Epithelial cell of esophagus (primary cell): ENCODE measurements around the gene PARM1.
A peak's percentile ranks its signal among the peaks of the same experiment; 100 is the strongest.

Experiments used
- DNase-seq: peaks from one replicate; pipeline ENCODE4 v3.0.0; 2010; ENCODE audit warnings: low read depth
- H3K4me3 ChIP-seq: 2 replicates; pipeline ENCODE4 v1.5.1; 2011; ENCODE audit warnings: mild to moderate bottlenecking, low read length, control low read depth
- TF ChIP-seq, protein P1 (sequence below): IDR thresholded peaks from 2 replicates; pipeline ENCODE4 v1.5.1; 2011; ENCODE audit warnings: low read depth, mild to moderate bottlenecking, low read length, control low read depth, inconsistent platforms; ENCODE audit not compliant: insufficient read depth; ENCODE audit errors: missing control alignments

The PARM1 gene

GRCh38 chr4:75005727-75006126 is 72.8 kb downstream of the PARM1 start:
- no peak for DNase-seq
- TF ChIP-seq, protein P1, sequence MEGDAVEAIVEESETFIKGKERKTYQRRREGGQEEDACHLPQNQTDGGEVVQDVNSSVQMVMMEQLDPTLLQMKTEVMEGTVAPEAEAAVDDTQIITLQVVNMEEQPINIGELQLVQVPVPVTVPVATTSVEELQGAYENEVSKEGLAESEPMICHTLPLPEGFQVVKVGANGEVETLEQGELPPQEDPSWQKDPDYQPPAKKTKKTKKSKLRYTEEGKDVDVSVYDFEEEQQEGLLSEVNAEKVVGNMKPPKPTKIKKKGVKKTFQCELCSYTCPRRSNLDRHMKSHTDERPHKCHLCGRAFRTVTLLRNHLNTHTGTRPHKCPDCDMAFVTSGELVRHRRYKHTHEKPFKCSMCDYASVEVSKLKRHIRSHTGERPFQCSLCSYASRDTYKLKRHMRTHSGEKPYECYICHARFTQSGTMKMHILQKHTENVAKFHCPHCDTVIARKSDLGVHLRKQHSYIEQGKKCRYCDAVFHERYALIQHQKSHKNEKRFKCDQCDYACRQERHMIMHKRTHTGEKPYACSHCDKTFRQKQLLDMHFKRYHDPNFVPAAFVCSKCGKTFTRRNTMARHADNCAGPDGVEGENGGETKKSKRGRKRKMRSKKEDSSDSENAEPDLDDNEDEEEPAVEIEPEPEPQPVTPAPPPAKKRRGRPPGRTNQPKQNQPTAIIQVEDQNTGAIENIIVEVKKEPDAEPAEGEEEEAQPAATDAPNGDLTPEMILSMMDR, result no peak
- no peak overlapping the region for H3K4me3 ChIP-seq

GRCh38 chr4:75007891-75008290 is 75.0 kb downstream of the PARM1 start:
- H3K4me3 ChIP-seq, result no peak overlapping the region
- no peak for DNase-seq
- TF ChIP-seq, protein P1, result no peak

DNA sequence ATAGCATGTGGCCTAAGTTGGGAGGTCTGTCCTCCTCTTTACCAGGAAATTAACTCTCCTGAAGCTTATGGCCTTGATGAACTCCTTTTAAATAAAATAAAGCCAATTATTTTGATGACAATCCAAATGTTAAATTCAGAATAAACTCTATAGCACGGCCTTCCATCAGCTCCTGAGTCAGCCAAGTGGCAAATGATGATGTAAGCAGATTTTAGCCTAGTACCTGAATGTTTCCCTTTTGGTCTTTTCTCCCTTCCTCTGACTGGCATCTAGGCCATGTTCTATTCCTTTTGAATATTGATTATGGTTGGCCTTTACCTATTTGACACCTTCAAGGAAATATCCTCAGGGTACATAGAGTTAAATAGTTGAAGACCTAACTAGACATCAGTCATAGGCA is 76.2 kb downstream of the PARM1 start:
- no peak for DNase-seq
- TF ChIP-seq, protein P1, result no peak
- H3K4me3 ChIP-seq, result no peak overlapping the region

- H3K4me3 ChIP-seq, result no peak overlapping the region
- DNase-seq, result peak; percentile 46
These were observed 78.3 kb downstream of the PARM1 start for GRCh38 chr4:75011131-75011795.

DNA sequence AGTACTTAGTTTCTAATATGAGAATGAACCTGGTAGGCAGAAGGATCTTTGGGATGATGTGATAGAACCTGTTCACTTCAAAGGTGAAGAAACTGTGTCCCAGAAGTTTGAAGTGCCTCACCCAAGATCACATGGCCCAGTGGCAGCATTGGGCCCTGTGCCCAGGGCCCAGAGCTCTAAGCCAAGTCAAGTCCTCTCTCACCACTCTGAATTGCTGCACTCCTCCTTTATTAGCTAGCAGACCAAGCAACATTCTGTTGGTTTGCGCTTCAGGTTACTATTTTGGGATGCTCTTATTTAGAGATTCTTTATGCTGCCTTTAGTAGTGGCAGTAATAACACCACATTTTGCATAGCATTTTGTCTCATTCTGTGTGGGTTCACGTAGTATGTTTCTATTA is 82.7 kb downstream of the PARM1 start:
- no peak overlapping the region for H3K4me3 ChIP-seq
- DNase-seq, result no peak
- TF ChIP-seq, protein P1, result no peak

More at GRCh38 chr4:75011131-75011795, 78.3 kb downstream of the PARM1 start:
- TF ChIP-seq, protein P1, result no peak

GRCh38 chr4:75016472-75016871 is 83.6 kb downstream of the PARM1 start:
- peak; percentile 31 for DNase-seq
- TF ChIP-seq, protein P1, result no peak

More at GRCh38 chr4:75016472-75016871, 83.6 kb downstream of the PARM1 start:
- no peak overlapping the region for H3K4me3 ChIP-seq
